Glutamatergic neuron (in vitro differentiated cells): ENCODE results near the gene ABI3BP. TPM values are rescaled to one million over a fixed set of nuclear protein-coding genes. Genes with fewer than 3 reads are reported as not detected.

Experiments used
- DNase-seq: peaks from one replicate; pipeline ENCODE4 v3.0.0; 2022
- H3K27ac Mint-ChIP-seq: one replicate; pipeline ENCODE4 v1.8.0; 2020; ENCODE audit warnings: mild to moderate bottlenecking, mixed read lengths, inconsistent platforms; ENCODE audit not compliant: unreplicated experiment
- H3K27me3 Mint-ChIP-seq: one replicate; pipeline ENCODE4 v1.8.0; 2020; ENCODE audit warnings: mild to moderate bottlenecking, moderate library complexity, mixed read lengths, inconsistent platforms; ENCODE audit not compliant: unreplicated experiment
- H3K36me3 Mint-ChIP-seq: one replicate; pipeline ENCODE4 v1.8.0; 2020; ENCODE audit warnings: mild to moderate bottlenecking, mixed read lengths, inconsistent platforms; ENCODE audit not compliant: unreplicated experiment
- H3K4me1 Mint-ChIP-seq: one replicate; pipeline ENCODE4 v1.8.0; 2020; ENCODE audit warnings: mild to moderate bottlenecking, low read depth, mixed read lengths, inconsistent platforms; ENCODE audit not compliant: unreplicated experiment
- H3K4me3 Mint-ChIP-seq: one replicate; pipeline ENCODE4 v1.8.0; 2020; ENCODE audit warnings: mild to moderate bottlenecking, mixed read lengths, inconsistent platforms; ENCODE audit not compliant: unreplicated experiment
- H3K9me3 Mint-ChIP-seq: one replicate; pipeline ENCODE4 v1.8.0; 2020; ENCODE audit warnings: mild to moderate bottlenecking, moderate library complexity, mixed read lengths, inconsistent platforms; ENCODE audit not compliant: unreplicated experiment
- CTCF ChIP-seq: fragments of 200-600 bp; sonication (generic); IDR thresholded peaks from one replicate; pipeline ENCODE4 v1.5.0; 2021; ENCODE audit not compliant: partially characterized antibody, unreplicated experiment
- total RNA-seq: library from RNA; stranded (reverse); fragmentation: NEBNext Ultra II Directional; extraction: Animal tissue kit (Norgen Biotek cat#: 25700); gene quantifications from one replicate; pipeline ENCODE4 v1.2.1, GENCODE V29; 2021; ENCODE audit not compliant: unreplicated experiment

The ABI3BP gene
- total RNA-seq, 1 donor from 2014 or later = not detected

- Mint-ChIP-seq H3K27ac (no peak overlapping the region), H3K27me3 (no peaks in the 10 kb centered on the region), H3K4me3 (no peak overlapping the region), H3K4me1 (no peaks in the 10 kb centered on the region), H3K9me3 (no peaks in the 10 kb centered on the region), H3K36me3 (no peaks in the 10 kb centered on the region)
- no peak for TF ChIP-seq CTCF
- no peak for DNase-seq
Measured at GRCh38 chr3:100759159-100759558, 234.1 kb downstream of the ABI3BP start.

GRCh38 chr3:100756441-100756840 is 236.8 kb downstream of the ABI3BP start:
- DNase-seq = no peak
- no peaks in the 10 kb centered on the region for H3K9me3 Mint-ChIP-seq
- no peak for TF ChIP-seq CTCF
- no peaks in the 10 kb centered on the region for H3K4me1 Mint-ChIP-seq
- no peaks in the 10 kb centered on the region for H3K36me3 Mint-ChIP-seq
- no peak overlapping the region for H3K27ac Mint-ChIP-seq
- H3K27me3 Mint-ChIP-seq = no peaks in the 10 kb centered on the region
- H3K4me3 Mint-ChIP-seq = no peak overlapping the region

DNA sequence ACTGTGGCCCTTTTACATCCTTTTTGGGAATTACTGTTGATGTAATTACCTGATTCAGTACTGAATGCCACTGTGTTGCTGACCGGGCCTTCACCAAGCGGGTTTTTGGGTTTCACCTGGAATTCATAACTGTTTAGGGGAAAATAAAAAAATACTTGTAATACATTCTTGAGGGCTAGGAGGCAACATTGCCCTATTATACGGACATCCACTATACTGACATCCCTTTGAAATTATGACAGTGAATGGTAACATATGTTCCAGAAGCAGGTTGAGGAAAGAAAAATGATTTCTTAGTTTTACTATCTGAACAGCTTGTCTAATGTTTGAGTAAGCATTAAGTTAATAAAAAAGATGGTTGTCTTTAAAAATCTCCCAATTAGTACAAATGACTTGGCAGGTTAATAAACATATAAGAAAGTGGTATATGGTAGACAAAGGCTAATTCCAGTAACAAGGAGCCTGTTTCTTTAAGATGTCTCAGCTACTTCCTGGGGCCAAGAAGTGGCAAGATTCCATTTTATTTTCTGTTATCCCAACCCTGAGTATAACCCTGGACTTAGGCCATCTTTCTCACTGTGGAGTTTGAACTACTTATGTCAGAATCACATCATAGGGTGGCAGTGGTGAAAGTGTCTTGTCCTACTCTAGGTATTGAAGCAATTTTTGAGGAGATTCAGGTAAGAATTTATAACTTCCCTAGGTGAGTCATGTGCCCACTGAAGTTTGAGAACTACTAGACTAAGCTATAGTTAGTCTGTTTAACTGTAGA is 238.5 kb downstream of the ABI3BP start:
- TF ChIP-seq CTCF = no peak
- Mint-ChIP-seq H3K9me3 (no peaks in the 10 kb centered on the region), H3K36me3 (no peaks in the 10 kb centered on the region), H3K4me3 (no peak overlapping the region), H3K4me1 (no peaks in the 10 kb centered on the region), H3K27me3 (no peaks in the 10 kb centered on the region), H3K27ac (no peak overlapping the region)
- DNase-seq = no peak

GRCh38 chr3:100753846-100754245 is 239.4 kb downstream of the ABI3BP start:
- no peak overlapping the region for H3K27ac Mint-ChIP-seq
- no peaks in the 10 kb centered on the region for H3K4me1 Mint-ChIP-seq
- no peaks in the 10 kb centered on the region for H3K36me3 Mint-ChIP-seq
- H3K4me3 Mint-ChIP-seq = no peak overlapping the region
- no peak for DNase-seq
- TF ChIP-seq CTCF = no peak
- H3K27me3 Mint-ChIP-seq = no peaks in the 10 kb centered on the region
- H3K9me3 Mint-ChIP-seq = no peaks in the 10 kb centered on the region

- no peak for TF ChIP-seq CTCF
- Mint-ChIP-seq H3K9me3 (no peaks in the 10 kb centered on the region), H3K36me3 (no peaks in the 10 kb centered on the region), H3K27me3 (peaks cover 1% of the 10 kb centered on the region), H3K4me1 (no peaks in the 10 kb centered on the region), H3K4me3 (no peak overlapping the region), H3K27ac (no peak overlapping the region)
- DNase-seq = no peak
Measured at GRCh38 chr3:100748967-100749366, 244.3 kb downstream of the ABI3BP start.
